GM23338 (cell line): Measurements from ENCODE around the gene STPG4. TPM values are rescaled to one million over a fixed set of nuclear protein-coding genes. Genes with fewer than 3 reads are reported as not detected.

ENCODE experiments used
- ATAC-seq: fragments of 200-7000 bp; cut with Tn5 transposase; 3 replicates; pipeline ENCODE4 v1.9.1; 2020
- DNase-seq: peaks from one replicate; pipeline ENCODE4 v3.0.0-alpha.2; 2015; ENCODE audit warnings: low spot score
- H2AFZ ChIP-seq: fragments of 200-600 bp; sonication (generic); 2 replicates; pipeline ENCODE4 v1.8.0; 2016; ENCODE audit warnings: antibody characterized with exemption, mild to moderate bottlenecking, moderate library complexity
- H3F3A ChIP-seq: fragments of 200-600 bp; sonication (generic); replicated peaks from 2 replicates; pipeline ENCODE4 v1.8.0; 2017; ENCODE audit warnings: antibody characterized with exemption, mixed run types, low read depth
- H3K27ac ChIP-seq: fragments of 200-600 bp; sonication (generic); 2 replicates; pipeline ENCODE4 v1.6.1; 2016; ENCODE audit warnings: low read depth
- H3K27me3 ChIP-seq: fragments of 200-600 bp; sonication (generic); 2 replicates; pipeline ENCODE4 v1.8.0; 2016; ENCODE audit warnings: mild to moderate bottlenecking, mixed run types, moderate library complexity; ENCODE audit not compliant: insufficient read depth
- H3K36me3 ChIP-seq: fragments of 200-600 bp; sonication (generic); 2 replicates; pipeline ENCODE4 v1.8.0; 2016; ENCODE audit warnings: mild to moderate bottlenecking; ENCODE audit not compliant: insufficient read depth
- H3K4me1 ChIP-seq: fragments of 200-600 bp; sonication (generic); 2 replicates; pipeline ENCODE4 v1.8.0; 2016; ENCODE audit warnings: mild to moderate bottlenecking, moderate library complexity; ENCODE audit not compliant: insufficient read depth
- H3K4me2 ChIP-seq: fragments of 200-600 bp; sonication (generic); 2 replicates; pipeline ENCODE4 v1.7.1; 2017; ENCODE audit warnings: mixed run types
- H3K4me3 ChIP-seq: fragments of 200-600 bp; sonication (generic); 2 replicates; pipeline ENCODE4 v1.6.1; 2016; ENCODE audit warnings: mixed run types
- H3K79me2 ChIP-seq: fragments of 200-600 bp; sonication (generic); replicated peaks from 2 replicates; pipeline ENCODE4 v1.8.0; 2017; ENCODE audit warnings: mild to moderate bottlenecking; ENCODE audit not compliant: insufficient read depth
- H3K9me2 ChIP-seq: fragments of 200-600 bp; sonication (generic); 2 replicates; pipeline ENCODE4 v1.8.0; 2017; ENCODE audit not compliant: insufficient read depth
- H4K20me1 ChIP-seq: fragments of 200-600 bp; sonication (generic); replicated peaks from 2 replicates; pipeline ENCODE4 v1.8.0; 2017; ENCODE audit warnings: mild to moderate bottlenecking; ENCODE audit not compliant: insufficient read depth
- H3K27ac Mint-ChIP-seq: 2 replicates; pipeline ENCODE4 v1.8.0; 2020; ENCODE audit warnings: inconsistent platforms, mild to moderate bottlenecking, moderate library complexity, mixed read lengths
- H3K27me3 Mint-ChIP-seq: 3 replicates; pipeline ENCODE4 v1.8.0; 2022; ENCODE audit warnings: low read depth, mild to moderate bottlenecking, moderate library complexity, mixed read lengths, inconsistent platforms; ENCODE audit not compliant: insufficient read depth, poor library complexity
- H3K36me3 Mint-ChIP-seq: 3 replicates; pipeline ENCODE4 v1.8.0; 2021; ENCODE audit warnings: low read depth, mild to moderate bottlenecking, inconsistent platforms, moderate library complexity, mixed read lengths
- H3K4me1 Mint-ChIP-seq: 3 replicates; pipeline ENCODE4 v1.8.0; 2020; ENCODE audit warnings: mild to moderate bottlenecking, inconsistent platforms, mixed read lengths
- H3K4me3 Mint-ChIP-seq: 3 replicates; pipeline ENCODE4 v1.8.0; 2021; ENCODE audit warnings: moderate library complexity, mild to moderate bottlenecking, inconsistent platforms, mixed read lengths
- H3K9me3 Mint-ChIP-seq: 3 replicates; pipeline ENCODE4 v1.8.0; 2020; ENCODE audit warnings: moderate library complexity, mild to moderate bottlenecking, inconsistent platforms, mixed read lengths
- CREB1 ChIP-seq: fragments of 250-450 bp; sonication (Bioruptor Pico); IDR thresholded peaks from 2 replicates; pipeline ENCODE4 v1.5.0; 2020; ENCODE audit warnings: low read depth, mild to moderate bottlenecking, moderate library complexity
- ETS1 ChIP-seq: IDR thresholded peaks from 2 replicates; pipeline ENCODE4 v1.6.1; 2016; ENCODE audit warnings: antibody characterized with exemption
- EZH2phosphoT487 ChIP-seq: fragments of 200-600 bp; sonication (generic); IDR thresholded peaks from one replicate; pipeline ENCODE4 v1.8.1; 2018; ENCODE audit warnings: antibody characterized with exemption; ENCODE audit not compliant: unreplicated experiment
- JUNB ChIP-seq: IDR thresholded peaks from one replicate; pipeline ENCODE4 v1.6.1; 2016; ENCODE audit warnings: antibody characterized with exemption; ENCODE audit not compliant: unreplicated experiment
- POLR2AphosphoS5 ChIP-seq: IDR thresholded peaks from 2 replicates; pipeline ENCODE4 v1.6.1; 2016; ENCODE audit warnings: antibody characterized with exemption, low read depth
- REST ChIP-seq: IDR thresholded peaks from one replicate; pipeline ENCODE4 v1.6.1; 2018; ENCODE audit warnings: antibody characterized with exemption; ENCODE audit not compliant: unreplicated experiment
- STAT1 ChIP-seq: IDR thresholded peaks from one replicate; pipeline ENCODE4 v1.6.1; 2016; ENCODE audit warnings: antibody characterized with exemption; ENCODE audit not compliant: unreplicated experiment
- ZNF331 ChIP-seq: fragments of 250-450 bp; sonication (Bioruptor Pico); IDR thresholded peaks from 2 replicates; pipeline ENCODE4 v1.5.0; 2020; ENCODE audit warnings: low read depth, mild to moderate bottlenecking, moderate library complexity
- polyA plus RNA-seq: library from polyadenylated mRNA; unstranded; fragments of >200 nt; fragmentation: Nextera tagmentation; extraction: Ambion mirVana; gene quantifications from 2 replicates; pipeline ENCODE4 v1.2.1, GENCODE V29; 2016
- total RNA-seq: library from RNA; depleted of rRNA; stranded (reverse); fragments of >200 nt; shearing (Covaris generic); gene quantifications from 2 replicates; pipeline ENCODE4 v1.2.3, GENCODE V29; 2014

STPG4 gene
- total and polyA plus RNA-seq, 2 experiments from 2014 or later: 0.28 TPM; not detected in 1

- Histone ChIP-seq H3K4me3 (no peak overlapping the region), H3K4me1 (peaks cover 20% of the 10 kb centered on the region), H3K27ac (peak overlapping the region; percentile 74), H3K36me3 (no peaks in the 10 kb centered on the region), H3K9me2 (peaks cover 6% of the 10 kb centered on the region; the same call in 1 of the 2 replicates), H3K4me2 (no peak overlapping the region), H3K79me2 (no peaks in the 10 kb centered on the region; the same call in 1 of the 2 replicates), H3K27me3 (no peaks in the 10 kb centered on the region), H4K20me1 (no peaks in the 10 kb centered on the region), H3F3A (no peaks in the 10 kb centered on the region; the same call in 1 of the 2 replicates), H2AFZ (no peak overlapping the region)
- no peak for DNase-seq
- Mint-ChIP-seq H3K4me1 (peaks cover 41% of the 10 kb centered on the region), H3K4me3 (no peak overlapping the region), H3K36me3 (no peaks in the 10 kb centered on the region; the same call in 2 of the 3 replicates), H3K27me3 (peaks cover 26% of the 10 kb centered on the region), H3K9me3 (no peaks in the 10 kb centered on the region), H3K27ac (peak overlapping the region; percentile 72)
- no peak for TF ChIP-seq POLR2AphosphoS5
- no peak for TF ChIP-seq JUNB
- no peak for TF ChIP-seq EZH2phosphoT487
- TF ChIP-seq ETS1: no peak
- TF ChIP-seq ZNF331 (CRISPR knock-in tag): no peak
- no peak for TF ChIP-seq STAT1
- TF ChIP-seq REST: no peak
- no peak for TF ChIP-seq CREB1 (CRISPR knock-in tag)
- ATAC-seq: no peak
These were observed 83.9 kb downstream of the STPG4 start for GRCh38 chr2:47070920-47071824.
